CD4-positive, alpha-beta T cell treated with Interleukin-1 beta for 1 hour (primary cell): ENCODE results near the gene TCAP.

Source experiments
- DNase-seq, 2 donors: peaks; one replicate each; pipeline ENCODE4 v3.0.0-alpha.2; 2020 to 2022

TCAP gene, protein sequence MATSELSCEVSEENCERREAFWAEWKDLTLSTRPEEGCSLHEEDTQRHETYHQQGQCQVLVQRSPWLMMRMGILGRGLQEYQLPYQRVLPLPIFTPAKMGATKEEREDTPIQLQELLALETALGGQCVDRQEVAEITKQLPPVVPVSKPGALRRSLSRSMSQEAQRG

GRCh38 chr17:39664581-39665561, at the start of gene TCAP:
TCAP (plus strand) TSS chr17:39665349; CDS start chr17:39665360, 11 bp downstream.
- DNase-seq, result no peak

GRCh38 chr17:39615434-39615833, 49.7 kb upstream of the TCAP start:
- DNase-seq, result no peak

GRCh38 chr17:39617100-39617445, 48.1 kb upstream of the TCAP start:
- no peak for DNase-seq

- DNase-seq, result peak; percentile 47
Observed at GRCh38 chr17:39617446-39618245, 47.5 kb upstream of the TCAP start.

DNA sequence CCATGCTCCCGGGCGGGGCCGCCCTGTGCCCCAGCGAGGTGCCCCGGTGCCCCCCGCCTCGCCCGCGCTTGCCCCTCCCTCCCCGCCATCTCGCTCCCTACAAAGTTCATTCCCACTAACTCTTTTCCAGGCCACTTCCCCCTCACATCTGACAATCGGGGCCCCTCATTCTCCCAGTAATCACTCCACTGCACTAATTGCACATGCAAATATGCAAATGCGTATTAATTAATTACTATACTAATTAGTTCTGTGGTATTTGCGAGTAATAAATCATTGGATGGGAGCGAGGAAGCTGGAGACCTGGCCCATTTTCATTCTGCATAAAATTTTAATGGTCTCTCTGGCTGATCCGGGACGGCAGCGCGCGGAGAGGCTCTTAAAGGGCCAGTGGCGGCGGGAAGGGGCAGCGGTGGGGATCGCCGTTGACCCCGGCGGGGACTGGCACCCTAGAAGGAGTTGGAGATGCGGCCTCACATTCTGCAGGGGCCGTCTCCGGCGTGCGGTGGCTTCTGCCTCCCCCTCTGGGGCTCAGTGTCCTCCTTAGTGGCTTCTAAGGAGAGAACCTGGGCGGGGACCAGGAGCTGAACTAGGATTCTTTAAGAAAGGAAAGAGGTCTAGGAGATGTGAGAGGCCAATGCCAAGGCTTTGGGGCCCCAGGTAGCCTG, 46.8 kb upstream of the TCAP start:
- no peak for DNase-seq

DNA sequence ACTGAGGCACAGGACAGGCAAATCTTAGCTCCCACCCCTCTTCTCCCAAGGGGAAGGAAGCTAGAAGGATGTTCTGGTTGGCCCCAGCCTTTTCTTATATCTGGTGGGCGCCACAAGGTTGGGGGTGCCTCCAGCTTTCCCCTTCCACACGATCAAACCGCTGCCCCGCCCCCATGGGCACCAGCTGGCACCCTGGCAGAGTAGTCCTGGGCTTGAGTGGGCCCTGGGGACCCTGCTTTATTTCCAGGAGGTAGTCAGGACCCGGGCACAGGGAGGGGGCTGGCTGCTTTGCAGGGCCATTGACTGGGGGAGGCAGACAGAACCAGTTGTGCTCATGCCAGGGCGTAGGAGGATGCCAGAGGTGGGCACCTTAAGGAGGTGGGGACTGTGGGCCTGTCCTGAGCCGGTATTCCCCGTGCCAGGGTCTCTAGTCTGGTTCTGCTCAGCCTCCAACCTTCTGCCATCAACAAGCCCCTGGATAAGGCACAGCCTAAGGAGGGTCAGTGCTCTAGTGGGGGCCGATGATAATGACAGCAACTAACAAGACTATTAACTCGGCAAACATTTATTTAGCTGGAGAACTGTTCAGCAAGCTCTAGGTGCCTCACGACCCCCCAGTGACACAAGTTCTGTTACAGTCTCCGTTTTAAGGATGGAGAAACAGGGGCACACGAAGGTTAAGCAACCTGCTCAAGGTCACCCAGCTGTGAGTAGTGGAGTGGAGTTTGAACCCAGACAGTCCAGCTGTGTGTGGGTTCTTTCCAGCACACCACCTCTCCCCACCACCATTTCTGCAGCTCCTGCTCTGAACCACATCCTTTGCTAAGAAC, 46.0 kb upstream of the TCAP start:
- no peak for DNase-seq

DNA sequence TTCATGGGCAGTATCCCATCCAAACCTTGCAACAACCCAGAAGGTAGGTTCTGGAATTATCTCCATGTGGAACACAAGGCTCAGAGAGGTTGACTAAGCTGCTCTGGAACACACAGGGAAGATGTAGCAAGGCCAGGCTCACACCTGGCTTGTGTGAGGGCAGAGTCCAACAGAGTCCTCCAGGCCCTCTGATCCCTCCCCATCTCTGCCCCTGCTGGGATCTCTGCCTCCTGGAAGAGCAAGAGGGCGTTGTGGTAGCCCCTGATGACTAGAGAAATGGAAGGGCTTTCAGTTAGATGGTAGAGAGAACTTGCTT, 45.4 kb upstream of the TCAP start:
- DNase-seq, result no peak

DNA sequence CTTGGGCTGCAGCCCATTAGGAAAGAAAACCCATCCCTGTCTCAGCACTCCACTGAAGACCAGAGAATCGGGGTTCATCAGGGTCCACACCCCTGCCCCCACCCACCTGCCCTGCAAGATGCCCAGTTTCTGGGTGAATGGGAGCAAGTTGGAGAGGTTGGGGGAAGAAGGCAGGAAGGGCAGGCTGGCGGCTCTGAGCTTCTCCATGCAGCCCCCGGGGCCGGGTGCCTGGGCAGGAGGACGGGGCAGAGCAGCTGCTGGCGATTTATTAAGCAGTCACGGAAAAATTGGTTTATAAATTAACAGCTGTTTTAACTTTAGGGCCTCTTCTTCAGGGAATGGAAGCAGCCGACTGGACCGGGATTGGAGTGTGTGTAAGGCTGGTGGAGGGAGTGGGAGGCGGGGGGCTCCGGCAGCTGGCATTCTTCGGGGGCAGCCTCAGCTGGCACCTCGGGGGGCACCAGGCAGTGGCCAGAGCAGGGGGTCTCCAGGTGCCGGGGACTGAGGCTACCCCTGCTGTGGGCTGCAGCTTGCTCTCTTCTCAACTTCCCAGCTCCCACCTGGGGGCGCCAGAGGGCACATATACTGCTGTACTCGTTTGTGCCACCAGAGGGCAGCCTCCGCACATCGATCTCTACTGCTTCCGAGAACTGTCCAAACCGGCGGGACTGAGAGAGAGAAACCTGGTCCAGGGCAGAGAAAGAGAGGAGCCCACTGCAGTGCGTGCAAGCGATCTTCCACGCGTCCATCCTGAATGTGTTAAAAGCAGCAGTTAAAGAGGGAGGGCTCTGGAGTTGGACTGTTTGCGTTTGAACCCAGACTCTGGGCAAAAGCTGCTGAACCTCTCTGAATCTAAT, 43.4 kb upstream of the TCAP start:
- peak; percentile 84 to 91 for DNase-seq

DNA sequence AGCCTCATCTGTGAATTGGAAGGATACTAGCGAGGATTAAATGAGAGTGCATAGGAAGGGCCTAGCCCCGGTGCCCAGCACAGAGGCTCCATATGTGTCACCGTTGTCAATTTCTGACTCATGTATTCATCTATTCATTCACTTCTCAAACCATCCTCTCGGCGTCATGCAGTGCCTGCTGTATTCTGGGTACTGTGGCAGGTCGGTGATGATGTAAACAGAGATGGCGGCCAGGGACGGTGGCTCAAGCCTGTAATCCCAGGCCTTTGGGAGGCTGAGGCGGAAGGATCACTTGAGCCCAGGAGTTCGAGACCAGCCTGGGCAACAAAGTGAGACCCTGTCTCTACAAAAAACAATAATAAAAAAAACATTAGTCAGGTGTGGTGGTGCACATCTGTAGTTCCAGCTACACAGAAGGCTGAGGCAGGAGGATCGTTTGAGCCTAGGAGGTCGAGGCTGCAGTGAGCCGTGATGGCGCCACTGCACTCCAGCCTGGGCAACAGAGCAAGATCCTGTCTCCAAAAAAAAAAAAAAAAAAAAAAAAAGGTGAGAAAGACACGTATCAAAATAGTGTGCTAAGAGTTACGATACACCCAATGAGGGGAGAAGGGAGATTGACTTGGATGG, 42.7 kb upstream of the TCAP start:
- DNase-seq, result peak; percentile 30 to 40

DNA sequence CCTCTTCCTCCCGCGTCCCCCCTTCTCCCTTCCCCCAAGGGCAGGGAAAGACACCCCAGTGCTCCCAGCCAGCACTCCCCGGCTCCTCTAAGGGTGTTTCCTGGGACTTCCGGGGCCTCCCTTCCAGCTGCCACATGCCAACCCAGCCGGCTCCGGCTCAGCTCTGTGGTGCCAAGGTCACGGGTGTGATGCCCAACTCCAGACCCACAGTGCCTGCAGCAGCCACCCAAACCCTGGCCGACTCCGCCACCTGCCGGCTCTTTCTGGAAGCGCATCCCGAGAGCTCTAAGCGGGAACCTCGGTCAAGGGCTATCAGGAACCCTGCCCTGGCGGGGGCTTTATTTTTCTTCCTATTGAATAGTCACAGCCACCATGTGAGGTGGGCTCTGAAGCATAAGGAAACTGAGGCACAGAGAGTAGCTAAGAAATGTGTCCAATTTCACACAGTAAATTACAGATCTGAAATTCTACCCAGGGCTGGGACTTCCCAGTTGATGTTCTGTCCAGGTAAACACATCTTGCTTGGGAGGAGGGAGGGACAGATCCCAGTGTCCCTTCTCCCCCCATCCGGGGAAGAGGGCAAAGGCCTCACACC, 41.7 kb upstream of the TCAP start:
- DNase-seq, result peak; percentile 85 to 89

DNA sequence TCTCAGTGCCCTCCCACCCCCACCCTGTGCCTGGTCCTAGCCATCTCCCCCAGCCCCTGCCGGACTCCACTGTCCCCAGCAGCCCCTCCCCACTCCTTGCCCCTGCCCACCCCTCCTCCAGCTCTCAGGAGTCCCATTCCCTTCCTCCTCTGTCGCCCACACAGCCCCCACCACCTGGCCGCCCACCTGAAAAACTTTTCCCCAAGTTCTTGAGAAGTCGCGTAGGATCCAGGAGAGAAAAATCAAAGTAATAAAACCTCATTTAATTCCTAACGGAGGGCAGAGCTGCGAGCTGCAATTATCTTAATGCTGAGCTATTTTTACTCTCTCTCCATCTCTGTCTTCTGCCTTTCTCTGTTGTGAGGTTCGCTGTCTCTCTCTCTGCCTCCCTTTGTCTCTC, 40.8 kb upstream of the TCAP start:
- no peak for DNase-seq

DNA sequence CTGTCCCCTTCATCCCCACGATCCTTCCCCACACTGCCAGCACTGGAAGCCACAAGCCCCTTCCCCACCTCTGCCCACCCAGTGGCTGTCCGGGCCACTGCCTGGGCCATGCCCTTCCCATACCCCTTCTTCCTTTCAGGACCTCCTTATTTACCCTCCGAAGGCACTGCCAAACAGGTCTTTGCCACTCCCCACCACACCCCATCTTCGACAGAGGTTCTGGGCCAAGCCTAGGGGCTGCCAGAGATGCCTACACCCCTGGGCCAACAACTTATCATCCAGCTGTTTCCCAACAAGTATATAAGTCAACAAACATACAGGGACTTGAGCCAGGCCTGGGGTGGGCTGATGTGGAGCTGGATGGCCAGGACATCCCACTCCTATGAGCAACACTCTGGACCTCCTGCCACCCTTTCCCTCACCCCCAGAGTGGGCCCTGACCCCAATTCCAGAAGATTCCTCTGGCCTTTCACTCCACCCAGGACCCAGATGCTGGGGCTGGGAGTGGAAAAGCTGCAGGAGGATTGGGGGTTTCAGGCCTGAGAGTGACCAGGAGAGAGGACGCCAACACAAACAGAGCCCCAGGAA, 39.9 kb upstream of the TCAP start:
- DNase-seq, result no peak

DNA sequence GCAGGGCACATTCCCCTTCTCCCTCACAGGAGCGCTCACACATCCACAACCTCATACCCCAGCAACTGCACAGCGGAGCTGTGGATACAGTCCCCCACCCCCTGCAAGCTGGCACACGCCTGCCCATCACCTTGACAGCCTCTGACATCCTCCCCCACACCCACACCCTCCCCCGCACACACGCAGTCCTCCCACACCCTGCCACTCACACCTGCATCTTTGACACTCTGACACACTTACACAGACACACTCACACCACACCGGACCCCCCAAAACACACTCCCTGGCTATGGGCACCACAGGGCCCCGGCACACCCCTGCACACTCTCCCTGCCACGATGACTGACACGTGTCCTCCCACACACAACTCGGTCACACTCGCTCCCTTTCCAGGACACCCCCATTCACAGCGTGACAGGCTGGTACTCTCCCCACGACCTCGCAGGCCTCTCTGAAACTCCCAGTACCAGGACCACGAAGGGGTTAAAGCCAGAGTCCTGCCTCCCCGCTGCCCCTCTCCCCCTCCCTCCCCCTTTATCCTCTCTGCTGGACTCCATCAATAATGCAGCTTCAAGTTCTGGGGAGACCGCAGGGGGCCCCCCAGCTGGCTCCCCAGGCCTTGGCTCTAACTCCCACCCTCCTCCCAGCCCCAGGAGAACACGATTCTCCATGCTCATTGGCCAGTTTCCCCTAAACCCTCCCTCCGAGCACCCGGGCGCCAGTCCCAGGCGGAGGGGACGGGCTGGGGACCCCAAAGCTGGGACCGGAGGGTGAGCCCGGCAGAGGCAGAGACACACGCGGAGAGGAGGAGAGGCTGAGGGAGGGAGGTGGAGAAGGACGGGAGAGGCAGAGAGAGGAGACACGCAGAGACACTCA, 38.7 kb upstream of the TCAP start, which contains the start of gene PPP1R1B:
TSS of gene PPP1R1B (plus strand) at position 782 of the 876 bp plus-strand sequence. CDS start 441 bp downstream, outside the sequence.
- DNase-seq, result no peak

DNA sequence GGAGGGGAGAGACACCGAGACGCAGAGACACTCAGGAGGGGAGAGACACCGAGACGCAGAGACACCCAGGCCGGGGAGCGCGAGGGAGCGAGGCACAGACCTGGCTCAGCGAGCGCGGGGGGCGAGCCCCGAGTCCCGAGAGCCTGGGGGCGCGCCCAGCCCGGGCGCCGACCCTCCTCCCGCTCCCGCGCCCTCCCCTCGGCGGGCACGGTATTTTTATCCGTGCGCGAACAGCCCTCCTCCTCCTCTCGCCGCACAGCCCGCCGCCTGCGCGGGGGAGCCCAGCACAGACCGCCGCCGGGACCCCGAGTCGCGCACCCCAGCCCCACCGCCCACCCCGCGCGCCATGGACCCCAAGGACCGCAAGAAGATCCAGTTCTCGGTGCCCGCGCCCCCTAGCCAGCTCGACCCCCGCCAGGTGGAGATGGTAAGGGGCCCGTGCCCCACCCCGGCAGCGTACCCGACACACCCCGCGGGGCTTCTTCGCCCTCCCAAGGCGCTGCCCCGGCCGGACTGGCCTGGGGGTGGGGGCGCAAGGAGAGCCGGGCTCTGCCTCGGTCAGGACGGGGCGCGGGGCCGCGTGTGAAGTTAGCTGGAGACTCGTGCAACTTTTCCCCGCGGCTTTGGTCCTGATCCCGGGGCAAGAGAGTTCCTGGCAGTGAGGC, 38.0 kb upstream of the TCAP start:
- DNase-seq, result no peak

DNA sequence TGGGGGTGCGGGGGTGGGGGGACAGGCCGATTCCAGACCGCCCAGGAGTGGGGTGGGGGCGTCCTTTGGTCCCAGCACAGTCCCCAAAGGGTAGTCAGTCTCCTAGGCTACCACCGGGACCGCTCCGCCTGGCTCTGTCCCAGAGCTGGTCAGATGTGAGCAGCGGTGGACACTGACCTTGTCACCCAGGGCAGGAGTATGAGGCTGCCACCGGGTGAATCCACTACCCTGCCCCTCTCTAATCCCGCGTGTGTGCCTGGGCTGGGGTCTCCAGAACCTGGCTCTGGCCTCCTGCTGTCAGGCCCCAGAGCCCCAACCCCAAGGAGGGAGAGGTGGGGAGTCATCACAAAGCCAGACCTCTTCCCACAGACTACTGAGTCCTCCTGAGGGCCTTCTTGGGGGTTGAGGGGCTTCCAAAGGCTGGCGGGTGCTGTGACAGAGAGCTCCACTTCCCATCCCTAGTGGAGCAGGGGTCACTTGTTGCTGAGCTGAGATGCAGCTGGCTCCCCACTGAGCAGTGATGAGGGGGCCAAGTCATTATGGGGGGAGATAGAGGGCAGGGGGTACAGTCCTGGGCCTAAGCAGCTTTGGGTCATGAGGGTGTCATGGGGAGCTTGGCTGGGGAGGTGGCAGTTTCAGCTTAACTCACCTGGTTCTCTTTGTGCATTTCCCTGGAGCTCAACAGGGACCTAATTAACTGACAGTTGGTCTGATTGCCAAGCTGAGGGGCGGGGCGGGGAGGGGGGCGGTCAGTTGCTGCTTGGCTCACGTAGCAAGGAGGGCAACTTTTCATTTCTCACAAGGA, 37.2 kb upstream of the TCAP start:
- DNase-seq, result no peak

GRCh38 chr17:39628655-39629493, 36.3 kb upstream of the TCAP start:
- DNase-seq, result no peak
